Cardiac muscle cell (in vitro differentiated cells and primary cell): ENCODE results near the gene POU6F2. TPM values are rescaled to one million over a fixed set of nuclear protein-coding genes. Genes with fewer than 3 reads are reported as not detected.

Experiments used
- DNase-seq, 2 donors: peaks; one replicate each; pipeline versions ENCODE4 v3.0.0 to v3.0.0-alpha.2; 2010 to 2017; ENCODE audit warnings: low read depth in 1 of 2, low spot score in 1 of 2
- H3K27ac ChIP-seq: fragments of 200-600 bp; sonication (generic); 2 replicates; pipeline ENCODE4 v1.5.1; 2016
- H3K27me3 ChIP-seq: fragments of 200-600 bp; sonication (generic); 2 replicates; pipeline ENCODE4 v1.6.0; 2016; ENCODE audit warnings: control low read depth
- H3K36me3 ChIP-seq: fragments of 200-600 bp; sonication (generic); 2 replicates; pipeline ENCODE4 v1.5.1; 2016; ENCODE audit warnings: control low read depth
- H3K4me1 ChIP-seq: fragments of 200-600 bp; sonication (generic); 2 replicates; pipeline ENCODE4 v1.8.1; 2017; ENCODE audit warnings: low read depth, mild to moderate bottlenecking, mixed run types
- H3K4me3 ChIP-seq: fragments of 200-600 bp; sonication (generic); 2 replicates; pipeline ENCODE4 v1.5.1; 2016; ENCODE audit warnings: mild to moderate bottlenecking
- H3K9me3 ChIP-seq: fragments of 200-600 bp; sonication (generic); 2 replicates; pipeline ENCODE4 v1.5.1; 2017; ENCODE audit warnings: low read depth, mild to moderate bottlenecking, control low read depth
- polyA plus RNA-seq: library from polyadenylated mRNA; unstranded; fragments of >200 nt; fragmentation: Nextera tagmentation; extraction: Ambion mirVana; gene quantifications from 2 replicates; pipeline ENCODE4 v1.2.1, GENCODE V29; 2016
- total RNA-seq: library from RNA; depleted of rRNA; stranded (reverse); fragments of >200 nt; gene quantifications from 2 replicates; pipeline ENCODE4 v1.2.3, GENCODE V29; 2016
- TF ChIP-seq, protein P1 (sequence below): IDR thresholded peaks from 2 replicates; pipeline ENCODE4 v1.5.1; 2012; ENCODE audit warnings: low read depth, mild to moderate bottlenecking, low read length

POU6F2 gene
- total and polyA plus RNA-seq, 2 experiments from 2014 or later: 1.7 to 3.6 TPM

DNA sequence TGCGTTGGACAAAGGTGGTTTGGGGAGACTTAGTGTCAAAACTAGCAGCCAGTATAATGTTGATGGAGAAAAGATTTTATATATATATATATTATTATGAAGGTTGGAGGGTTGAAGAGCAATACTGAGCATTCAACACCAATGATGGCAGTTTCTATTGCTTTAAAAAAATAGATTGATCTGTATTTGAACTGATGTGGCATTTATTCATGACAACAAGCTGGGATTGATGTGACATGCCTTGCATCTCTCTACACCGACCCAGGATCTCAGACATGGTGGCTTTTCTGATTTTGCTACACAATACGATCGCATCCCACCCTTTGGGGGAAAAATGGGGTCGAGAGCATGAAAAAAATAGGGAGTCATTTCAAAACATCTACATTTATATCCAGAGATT is 175.4 kb downstream of the POU6F2 start:
- Histone ChIP-seq H3K4me3 (no peak overlapping the region), H3K36me3 (no peaks in the 10 kb centered on the region), H3K4me1 (peaks cover 4% of the 10 kb centered on the region), H3K27me3 (no peaks in the 10 kb centered on the region), H3K27ac (no peak overlapping the region), H3K9me3 (no peaks in the 10 kb centered on the region)
- no peak for DNase-seq
- TF ChIP-seq, protein P1, sequence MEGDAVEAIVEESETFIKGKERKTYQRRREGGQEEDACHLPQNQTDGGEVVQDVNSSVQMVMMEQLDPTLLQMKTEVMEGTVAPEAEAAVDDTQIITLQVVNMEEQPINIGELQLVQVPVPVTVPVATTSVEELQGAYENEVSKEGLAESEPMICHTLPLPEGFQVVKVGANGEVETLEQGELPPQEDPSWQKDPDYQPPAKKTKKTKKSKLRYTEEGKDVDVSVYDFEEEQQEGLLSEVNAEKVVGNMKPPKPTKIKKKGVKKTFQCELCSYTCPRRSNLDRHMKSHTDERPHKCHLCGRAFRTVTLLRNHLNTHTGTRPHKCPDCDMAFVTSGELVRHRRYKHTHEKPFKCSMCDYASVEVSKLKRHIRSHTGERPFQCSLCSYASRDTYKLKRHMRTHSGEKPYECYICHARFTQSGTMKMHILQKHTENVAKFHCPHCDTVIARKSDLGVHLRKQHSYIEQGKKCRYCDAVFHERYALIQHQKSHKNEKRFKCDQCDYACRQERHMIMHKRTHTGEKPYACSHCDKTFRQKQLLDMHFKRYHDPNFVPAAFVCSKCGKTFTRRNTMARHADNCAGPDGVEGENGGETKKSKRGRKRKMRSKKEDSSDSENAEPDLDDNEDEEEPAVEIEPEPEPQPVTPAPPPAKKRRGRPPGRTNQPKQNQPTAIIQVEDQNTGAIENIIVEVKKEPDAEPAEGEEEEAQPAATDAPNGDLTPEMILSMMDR: no peak

DNA sequence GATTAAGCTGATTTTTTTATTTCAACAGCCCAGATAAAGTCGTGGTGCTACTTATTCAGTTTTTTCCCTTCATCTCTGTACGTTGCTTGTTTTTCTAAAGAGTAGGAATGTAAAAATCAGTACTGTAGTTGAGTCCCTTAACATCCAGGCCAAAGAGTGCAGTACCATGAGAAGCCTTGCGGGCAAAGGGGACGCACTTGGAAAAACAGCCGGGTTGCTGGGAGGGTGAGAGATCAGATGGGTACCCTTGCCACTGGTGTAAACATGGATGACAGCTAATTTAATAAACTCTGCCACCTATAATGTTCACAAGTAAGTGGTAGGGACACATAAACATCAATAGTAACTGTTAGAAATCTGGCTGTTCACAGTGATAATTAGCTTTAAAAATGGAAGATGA is 175.9 kb downstream of the POU6F2 start:
- Histone ChIP-seq H3K4me3 (no peak overlapping the region), H3K27me3 (no peaks in the 10 kb centered on the region), H3K27ac (no peak overlapping the region), H3K4me1 (peaks cover 3% of the 10 kb centered on the region), H3K36me3 (no peaks in the 10 kb centered on the region), H3K9me3 (no peaks in the 10 kb centered on the region)
- TF ChIP-seq, protein P1: no peak
- no peak for DNase-seq

DNA sequence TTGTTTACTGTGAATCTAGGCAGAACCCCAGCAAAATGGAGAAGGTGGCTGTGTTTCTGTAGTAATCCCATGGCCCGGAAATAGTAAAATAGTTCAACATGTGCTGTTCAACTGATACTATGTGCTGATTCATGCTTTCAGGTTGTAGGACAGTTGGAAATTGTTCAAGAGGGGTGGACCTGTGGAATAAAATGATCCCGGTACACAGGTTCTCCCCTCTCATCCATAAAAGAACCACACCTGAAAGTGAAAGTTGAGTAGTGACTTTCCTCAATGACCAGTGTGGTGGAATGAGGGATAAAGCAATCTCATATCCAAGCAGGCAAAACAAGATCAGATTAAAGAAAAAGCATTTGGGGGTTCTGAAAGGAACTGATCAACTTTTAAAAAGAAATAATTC is 177.1 kb downstream of the POU6F2 start:
- no peaks in the 10 kb centered on the region for H3K9me3 ChIP-seq
- H3K36me3 ChIP-seq: no peaks in the 10 kb centered on the region
- no peak overlapping the region for H3K4me3 ChIP-seq
- TF ChIP-seq, protein P1: no peak
- no peaks in the 10 kb centered on the region for H3K27me3 ChIP-seq
- H3K4me1 ChIP-seq: no peaks in the 10 kb centered on the region
- no peak for DNase-seq
- no peak overlapping the region for H3K27ac ChIP-seq

DNA sequence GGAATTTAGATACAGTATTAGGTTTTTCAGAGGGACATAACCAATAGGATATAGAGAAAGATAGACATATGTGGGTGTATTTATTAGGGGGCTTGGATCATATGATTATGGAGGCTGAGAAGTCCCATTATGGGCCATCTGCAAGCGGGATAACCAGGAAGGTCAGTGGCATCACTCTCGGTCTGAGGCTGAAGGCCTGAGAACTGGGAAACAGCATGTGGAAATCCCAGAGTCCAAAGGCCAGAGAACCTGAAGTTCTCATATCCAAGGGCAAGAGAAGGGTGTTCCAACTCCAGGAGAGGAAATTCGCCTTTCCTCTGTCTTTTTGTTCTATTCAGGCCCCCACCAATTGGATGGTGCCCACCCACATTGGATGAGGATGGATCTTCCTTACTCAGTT is 180.7 kb downstream of the POU6F2 start:
- no peak for DNase-seq
- H3K9me3 ChIP-seq: no peaks in the 10 kb centered on the region
- no peak overlapping the region for H3K27ac ChIP-seq
- H3K4me3 ChIP-seq: no peak overlapping the region
- H3K27me3 ChIP-seq: no peaks in the 10 kb centered on the region
- no peaks in the 10 kb centered on the region for H3K36me3 ChIP-seq
- TF ChIP-seq, protein P1: no peak
- no peaks in the 10 kb centered on the region for H3K4me1 ChIP-seq

DNA sequence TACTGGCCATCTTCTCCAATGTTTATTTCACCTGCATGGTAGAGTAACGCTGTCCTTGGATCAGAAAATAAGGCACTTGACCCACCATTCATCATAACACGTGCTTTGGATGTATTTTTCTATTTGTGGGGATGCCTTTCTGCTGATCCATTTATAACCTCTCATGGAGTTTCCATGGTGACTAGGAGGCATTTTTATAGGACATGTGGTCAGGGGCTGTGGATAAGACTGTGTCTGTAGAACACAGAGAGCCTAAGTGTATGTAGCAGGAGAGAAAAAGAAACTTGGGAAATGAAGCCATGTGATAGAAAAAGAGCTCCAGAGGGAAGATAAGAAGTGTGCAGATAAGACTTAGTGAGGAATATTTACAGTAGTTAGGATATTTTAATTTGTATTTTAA is 184.2 kb downstream of the POU6F2 start:
- Histone ChIP-seq H3K4me1 (no peaks in the 10 kb centered on the region), H3K4me3 (no peak overlapping the region), H3K27me3 (no peaks in the 10 kb centered on the region), H3K36me3 (no peaks in the 10 kb centered on the region), H3K27ac (no peak overlapping the region), H3K9me3 (no peaks in the 10 kb centered on the region)
- TF ChIP-seq, protein P1: no peak
- no peak for DNase-seq

DNA sequence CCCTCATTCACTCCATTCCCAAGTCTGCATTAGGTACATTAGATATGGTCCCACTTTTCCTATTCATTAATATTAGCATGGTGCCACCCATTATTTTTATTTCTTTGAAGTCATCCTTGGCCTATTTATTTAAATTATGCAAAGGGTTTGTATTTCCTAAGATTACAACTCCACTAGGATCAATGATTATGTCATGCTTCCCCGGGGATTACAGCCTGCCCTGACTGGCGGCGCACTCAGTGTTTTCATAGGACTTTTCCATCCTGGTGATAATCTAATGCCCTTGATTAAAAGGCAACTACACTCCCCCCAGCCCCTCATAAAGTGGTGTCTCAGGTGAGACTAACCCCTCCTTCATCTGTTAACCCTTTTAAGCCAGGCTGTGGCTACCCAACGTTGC is 187.2 kb downstream of the POU6F2 start:
- Histone ChIP-seq H3K4me1 (no peaks in the 10 kb centered on the region), H3K9me3 (no peaks in the 10 kb centered on the region), H3K27ac (no peak overlapping the region), H3K36me3 (no peaks in the 10 kb centered on the region), H3K27me3 (no peaks in the 10 kb centered on the region), H3K4me3 (no peak overlapping the region)
- TF ChIP-seq, protein P1: no peak
- no peak for DNase-seq
